ENCODE results near the gene GJD4. TPM values are rescaled to one million over a fixed set of nuclear protein-coding genes. Genes with fewer than 3 reads are reported as not detected.

Gene GJD4
- total RNA-seq, 2 experiments from 2014 or later, result not detected

GRCh38 chr10:35558276-35558675, 46.9 kb upstream of the GJD4 start:
- H3K4me1 ChIP-seq (ENCODE audit: insufficient read depth, low read length, poor library complexity, severe bottlenecking), result peaks cover 22% of the 10 kb centered on the region
- no peaks in the 10 kb centered on the region for H3K79me2 ChIP-seq (ENCODE audit: insufficient read depth, low read depth, low read length)
- POLR2A ChIA-PET, result no interaction called here
- no TSS peak for BruUV-seq (replicated peaks)
- DNase-seq (ENCODE audit: low spot score), result no peak
- H3K4me3 ChIP-seq (ENCODE audit: low read depth, low read length, poor library complexity, severe bottlenecking), result no peak overlapping the region
- no peaks in the 10 kb centered on the region for H3K9me2 ChIP-seq (ENCODE audit: insufficient read depth, low read length)
- no peaks in the 10 kb centered on the region for H3K9me3 ChIP-seq (ENCODE audit: low read length)
- no peak overlapping the region for H2AFZ ChIP-seq (ENCODE audit: low read length)
- no peaks in the 10 kb centered on the region for H4K20me1 ChIP-seq (ENCODE audit: insufficient read depth, low read length)
- TF ChIP-seq CTCF (conservative IDR thresholded peaks at IDR 0.05; ENCODE audit: low read length) (no peak), EZH2phosphoT487 (IDR thresholded peaks at IDR 0.05; ENCODE audit: borderline replicate concordance, low read depth, low read length) (no peak)
- intact Hi-C loops (cut with micrococcal nuclease; ENCODE audit: unreplicated experiment), result no loop called here
- CTCF ChIA-PET (ENCODE audit: unreplicated experiment), result no interaction called here
- no peak overlapping the region for H3K4me2 ChIP-seq (ENCODE audit: low read length)
- H3K36me3 ChIP-seq (ENCODE audit: insufficient read depth, low read length), result no peaks in the 10 kb centered on the region; the same call in 1 of the 2 replicates
- no peak overlapping the region for H3K27ac ChIP-seq (ENCODE audit: low read depth, low read length, poor library complexity, severe bottlenecking)

DNA sequence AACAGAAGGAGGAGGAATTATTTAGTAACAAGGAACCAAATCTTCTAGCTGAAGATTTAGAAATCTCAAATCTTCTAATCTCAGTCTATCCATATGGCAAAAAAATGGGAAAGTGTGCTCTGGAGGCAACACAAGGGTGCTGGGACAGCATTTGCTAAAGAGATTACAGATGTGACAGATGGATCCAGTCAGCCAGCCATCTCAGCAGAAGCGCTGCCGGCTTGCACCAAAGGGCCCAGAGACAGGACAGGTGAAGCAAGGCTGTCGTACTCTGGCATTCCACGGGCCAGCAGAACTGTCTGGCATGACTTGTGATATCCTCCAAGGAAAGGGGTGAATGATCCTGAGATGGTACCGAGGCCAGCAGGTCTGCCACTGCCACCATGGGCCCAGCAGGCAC, 45.7 kb upstream of the GJD4 start:
- H3K4me1 ChIP-seq (ENCODE audit: insufficient read depth, low read length, poor library complexity, severe bottlenecking), result peaks cover 21% of the 10 kb centered on the region
- H4K20me1 ChIP-seq (ENCODE audit: insufficient read depth, low read length), result no peaks in the 10 kb centered on the region
- CTCF ChIA-PET (ENCODE audit: unreplicated experiment), result interaction anchor here (0.5 kb wide), 1 partner anchor 218 kb away, joined by 3 read pairs; no protein-coding TSS in a partner anchor
- intact Hi-C loops (cut with micrococcal nuclease; ENCODE audit: unreplicated experiment), result no loop called here
- POLR2A ChIA-PET, result interaction anchor here (1.9 kb wide), 1 partner anchor 180 kb away, joined by 4 read pairs; no protein-coding TSS in a partner anchor
- H3K9me2 ChIP-seq (ENCODE audit: insufficient read depth, low read length), result no peaks in the 10 kb centered on the region
- no peak overlapping the region for H3K4me3 ChIP-seq (ENCODE audit: low read depth, low read length, poor library complexity, severe bottlenecking)
- H3K27ac ChIP-seq (ENCODE audit: low read depth, low read length, poor library complexity, severe bottlenecking), result no peak overlapping the region
- TF ChIP-seq EZH2phosphoT487 (IDR thresholded peaks at IDR 0.05; ENCODE audit: borderline replicate concordance, low read depth, low read length), result no peak
- TF ChIP-seq CTCF (conservative IDR thresholded peaks at IDR 0.05; ENCODE audit: low read length), result no peak
- no peak for DNase-seq (ENCODE audit: low spot score)
- H2AFZ ChIP-seq (ENCODE audit: low read length), result no peak overlapping the region
- no peaks in the 10 kb centered on the region for H3K79me2 ChIP-seq (ENCODE audit: insufficient read depth, low read depth, low read length)
- no peaks in the 10 kb centered on the region for H3K36me3 ChIP-seq (ENCODE audit: insufficient read depth, low read length)
- BruUV-seq (replicated peaks), result no TSS peak
- no peaks in the 10 kb centered on the region for H3K9me3 ChIP-seq (ENCODE audit: low read length)
- H3K4me2 ChIP-seq (ENCODE audit: low read length), result no peak overlapping the region

GRCh38 chr10:35561715-35562114, 43.4 kb upstream of the GJD4 start:
- Histone ChIP-seq H3K9me2 (ENCODE audit: insufficient read depth, low read length) (no peaks in the 10 kb centered on the region), H4K20me1 (ENCODE audit: insufficient read depth, low read length) (no peaks in the 10 kb centered on the region), H2AFZ (ENCODE audit: low read length) (no peak overlapping the region), H3K4me3 (ENCODE audit: low read depth, low read length, poor library complexity, severe bottlenecking) (no peak overlapping the region), H3K36me3 (ENCODE audit: insufficient read depth, low read length) (peaks cover 7% of the 10 kb centered on the region; the same call in 1 of the 2 replicates), H3K79me2 (ENCODE audit: insufficient read depth, low read depth, low read length) (no peaks in the 10 kb centered on the region), H3K9me3 (ENCODE audit: low read length) (no peaks in the 10 kb centered on the region), H3K27ac (ENCODE audit: low read depth, low read length, poor library complexity, severe bottlenecking) (no peak overlapping the region), H3K4me2 (ENCODE audit: low read length) (no peak overlapping the region), H3K4me1 (ENCODE audit: insufficient read depth, low read length, poor library complexity, severe bottlenecking) (peaks cover 18% of the 10 kb centered on the region)
- no peak for TF ChIP-seq CTCF (conservative IDR thresholded peaks at IDR 0.05; ENCODE audit: low read length)
- no peak for TF ChIP-seq EZH2phosphoT487 (IDR thresholded peaks at IDR 0.05; ENCODE audit: borderline replicate concordance, low read depth, low read length)
- CTCF ChIA-PET (ENCODE audit: unreplicated experiment), result interaction anchor here (0.6 kb wide), 1 partner anchor 38 kb away, joined by 3 read pairs; no protein-coding TSS in a partner anchor
- no peak for DNase-seq (ENCODE audit: low spot score)
- POLR2A ChIA-PET, result no interaction called here
- intact Hi-C loops (cut with micrococcal nuclease; ENCODE audit: unreplicated experiment), result loop anchor here (10.0 kb wide), 1 partner anchor 227 kb away; the partner anchor contains the start of gene CCNY
- no TSS peak for BruUV-seq (replicated peaks)
